ENCODE measurements around the gene NSMCE4A. TPM values are rescaled to one million over a fixed set of nuclear protein-coding genes. Genes with fewer than 3 reads are reported as not detected.
"Not testable (repeated sequence)": the region's sequence is repeated elsewhere in the genome, so short reads cannot be mapped to it uniquely, and the experiment has no call there.

The NSMCE4A gene
- total RNA-seq, 1 experiment from 2014 or later: 85.0 TPM

- no peak overlapping the region for H3K4me3 ChIP-seq (ENCODE audit: insufficient read depth, low read depth, low read length)
- H3K27me3 ChIP-seq (ENCODE audit: control insufficient read depth, insufficient read depth, low read length): no peaks in the 10 kb centered on the region
- no peaks in the 10 kb centered on the region for H3K36me3 ChIP-seq (replicated peaks; ENCODE audit: control insufficient read depth, insufficient read depth, low read length)
- no peak for DNase-seq
These were observed 32.4 kb upstream of the NSMCE4A start for GRCh38 chr10:122007415-122007814.

- Histone ChIP-seq H3K27me3 (ENCODE audit: control insufficient read depth, insufficient read depth, low read length) (no peaks in the 10 kb centered on the region; the same call in 1 of the 2 replicates), H3K36me3 (replicated peaks; ENCODE audit: control insufficient read depth, insufficient read depth, low read length) (no peaks in the 10 kb centered on the region), H3K4me3 (ENCODE audit: insufficient read depth, low read depth, low read length) (no peak overlapping the region)
- DNase-seq: no peak
These were observed 26.7 kb upstream of the NSMCE4A start for GRCh38 chr10:122001698-122002097.

DNA sequence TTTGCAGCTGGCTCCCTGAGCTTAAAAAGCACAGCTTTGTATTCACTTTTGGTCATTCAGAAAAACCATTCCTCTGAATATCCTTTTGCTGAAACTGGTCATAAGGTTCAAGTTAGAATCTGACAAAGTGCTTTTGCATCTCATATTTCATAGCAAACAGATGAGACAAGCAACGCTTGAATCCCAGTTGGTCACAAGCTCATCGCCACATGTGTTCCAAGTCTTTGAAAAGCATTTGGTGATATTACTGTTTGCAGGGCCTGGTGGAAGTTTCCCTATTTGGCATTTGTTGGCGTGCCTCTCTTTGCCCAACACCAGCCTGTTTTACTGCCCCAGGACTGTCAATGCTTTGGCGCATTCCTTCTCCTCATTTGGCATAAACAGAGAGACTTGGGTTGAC, 24.3 kb upstream of the NSMCE4A start:
- Histone ChIP-seq H3K4me3 (ENCODE audit: insufficient read depth, low read depth, low read length) (no peak overlapping the region), H3K36me3 (replicated peaks; ENCODE audit: control insufficient read depth, insufficient read depth, low read length) (no peaks in the 10 kb centered on the region), H3K27me3 (ENCODE audit: control insufficient read depth, insufficient read depth, low read length) (no peaks in the 10 kb centered on the region; the same call in 1 of the 2 replicates)
- DNase-seq: no peak

- H3K27me3 ChIP-seq (ENCODE audit: control insufficient read depth, insufficient read depth, low read length): no peaks in the 10 kb centered on the region; the same call in 1 of the 2 replicates
- H3K4me3 ChIP-seq (ENCODE audit: insufficient read depth, low read depth, low read length): no peak overlapping the region
- H3K36me3 ChIP-seq (replicated peaks; ENCODE audit: control insufficient read depth, insufficient read depth, low read length): no peaks in the 10 kb centered on the region
- DNase-seq: no peak
These were observed 23.4 kb upstream of the NSMCE4A start for GRCh38 chr10:121998462-121998861.

- Histone ChIP-seq H3K36me3 (replicated peaks; ENCODE audit: control insufficient read depth, insufficient read depth, low read length) (no peaks in the 10 kb centered on the region), H3K27me3 (ENCODE audit: control insufficient read depth, insufficient read depth, low read length) (no peaks in the 10 kb centered on the region; the same call in 1 of the 2 replicates), H3K4me3 (ENCODE audit: insufficient read depth, low read depth, low read length) (no peak overlapping the region)
- peak; percentile 51 for DNase-seq
These were observed 19.5 kb upstream of the NSMCE4A start for GRCh38 chr10:121994429-121994941.

DNA sequence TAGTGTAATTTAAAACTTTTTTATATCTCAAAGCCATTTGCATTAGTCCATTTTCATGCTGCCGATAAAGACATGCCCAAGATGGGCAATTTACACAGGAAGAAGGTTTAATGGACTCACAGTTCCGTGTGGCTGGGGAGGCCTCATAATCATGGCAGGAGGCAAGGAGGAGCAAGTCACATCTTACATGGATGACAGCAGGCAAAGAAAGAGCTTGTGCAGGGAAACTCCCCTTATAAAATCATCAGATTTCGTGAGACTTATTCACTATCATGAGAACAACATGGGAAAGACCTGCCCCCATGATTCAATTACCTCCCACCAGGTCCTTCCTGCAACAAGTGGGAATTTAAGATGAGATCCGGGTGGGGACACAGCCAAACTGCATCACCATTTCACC, 16.7 kb upstream of the NSMCE4A start:
- not testable (repeated sequence) for H3K36me3 ChIP-seq (replicated peaks; ENCODE audit: control insufficient read depth, insufficient read depth, low read length); H3K27me3 ChIP-seq (ENCODE audit: control insufficient read depth, insufficient read depth, low read length); DNase-seq; H3K4me3 ChIP-seq (ENCODE audit: insufficient read depth, low read depth, low read length)

DNA sequence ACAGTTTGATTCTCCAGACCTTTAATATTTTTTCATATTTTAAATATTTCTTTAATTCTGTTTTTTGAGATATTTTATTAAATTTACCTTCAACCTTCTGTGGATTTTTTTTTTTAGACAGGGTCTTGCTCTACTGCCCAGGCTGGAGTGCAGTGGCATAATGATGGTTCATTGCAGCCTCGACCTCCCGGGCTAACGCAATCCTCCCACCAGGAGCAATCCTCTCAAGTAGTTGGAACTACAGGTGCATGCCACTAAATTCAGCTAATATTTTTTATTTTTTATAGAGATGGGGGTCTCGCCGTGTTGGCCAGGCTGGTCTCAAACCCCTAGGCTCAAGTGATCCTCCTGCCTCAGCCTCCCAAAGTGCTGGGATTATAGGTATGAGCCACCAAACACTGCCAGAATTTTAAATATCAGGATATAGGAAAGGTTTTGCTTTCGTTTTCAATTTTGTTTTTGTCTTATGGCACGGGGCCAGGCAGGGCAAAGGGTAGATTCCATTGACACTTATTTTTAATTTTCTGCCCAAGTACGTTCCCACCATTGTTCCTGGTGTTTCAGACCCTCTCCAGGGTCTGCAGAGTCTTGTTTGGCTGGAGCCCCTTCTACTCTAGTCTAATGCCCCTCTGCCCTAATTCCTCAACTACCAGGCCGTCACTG, 15.1 kb upstream of the NSMCE4A start:
- H3K4me3 ChIP-seq (ENCODE audit: insufficient read depth, low read depth, low read length): no peak overlapping the region
- no peak for DNase-seq

GRCh38 chr10:121988361-121989324, 13.6 kb upstream of the NSMCE4A start, which contains the start of gene TACC2:
TSS of gene TACC2 (plus strand) at chr10:121989163. CDS start at chr10:122021982, 32,819 bp downstream.
- H3K36me3 ChIP-seq (replicated peaks; ENCODE audit: control insufficient read depth, insufficient read depth, low read length): no peaks in the 10 kb centered on the region
- no peaks in the 10 kb centered on the region for H3K27me3 ChIP-seq (ENCODE audit: control insufficient read depth, insufficient read depth, low read length)
- DNase-seq: no peak
- H3K4me3 ChIP-seq (ENCODE audit: insufficient read depth, low read depth, low read length): no peak within 1 kb of the TSS

More for the DNA sequence above, 15.1 kb upstream of the NSMCE4A start:
- Histone ChIP-seq H3K36me3 (replicated peaks; ENCODE audit: control insufficient read depth, insufficient read depth, low read length) (no peaks in the 10 kb centered on the region), H3K27me3 (ENCODE audit: control insufficient read depth, insufficient read depth, low read length) (no peaks in the 10 kb centered on the region)

- H3K4me3 ChIP-seq (ENCODE audit: insufficient read depth, low read depth, low read length): no peak overlapping the region
- H3K27me3 ChIP-seq (ENCODE audit: control insufficient read depth, insufficient read depth, low read length): no peaks in the 10 kb centered on the region
- no peaks in the 10 kb centered on the region for H3K36me3 ChIP-seq (replicated peaks; ENCODE audit: control insufficient read depth, insufficient read depth, low read length)
- DNase-seq: no peak
These were observed 9.4 kb upstream of the NSMCE4A start for GRCh38 chr10:121984463-121984862.

DNA sequence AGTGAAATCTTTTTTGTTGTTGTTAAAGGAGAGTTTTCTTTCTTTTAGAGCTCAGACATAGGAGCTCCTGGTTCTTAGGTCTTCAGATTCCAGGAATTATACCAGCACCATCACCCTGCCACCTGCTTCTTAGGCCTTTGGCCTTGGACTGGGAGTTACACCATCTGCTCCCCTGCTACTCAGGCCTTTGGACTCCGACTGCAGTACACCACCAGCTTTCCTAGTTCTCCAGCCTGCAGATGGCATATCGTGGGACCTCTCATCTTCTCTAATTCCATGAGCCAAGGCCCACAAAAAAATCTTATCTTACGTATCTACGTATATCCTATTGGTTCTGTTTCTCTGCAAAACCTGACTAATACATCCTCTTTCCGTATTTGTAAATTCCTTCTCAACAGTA, 8.8 kb upstream of the NSMCE4A start:
- H3K27me3 ChIP-seq (ENCODE audit: control insufficient read depth, insufficient read depth, low read length): no peaks in the 10 kb centered on the region

GRCh38 chr10:121981346-121981745, 6.3 kb upstream of the NSMCE4A start:
- Histone ChIP-seq H3K4me3 (ENCODE audit: insufficient read depth, low read depth, low read length) (no peak overlapping the region), H3K27me3 (ENCODE audit: control insufficient read depth, insufficient read depth, low read length) (no peaks in the 10 kb centered on the region), H3K36me3 (replicated peaks; ENCODE audit: control insufficient read depth, insufficient read depth, low read length) (no peaks in the 10 kb centered on the region)
- DNase-seq: no peak

More for the DNA sequence above, 8.8 kb upstream of the NSMCE4A start:
- Histone ChIP-seq H3K36me3 (replicated peaks; ENCODE audit: control insufficient read depth, insufficient read depth, low read length) (no peaks in the 10 kb centered on the region), H3K4me3 (ENCODE audit: insufficient read depth, low read depth, low read length) (no peak overlapping the region)
- DNase-seq: no peak

DNA sequence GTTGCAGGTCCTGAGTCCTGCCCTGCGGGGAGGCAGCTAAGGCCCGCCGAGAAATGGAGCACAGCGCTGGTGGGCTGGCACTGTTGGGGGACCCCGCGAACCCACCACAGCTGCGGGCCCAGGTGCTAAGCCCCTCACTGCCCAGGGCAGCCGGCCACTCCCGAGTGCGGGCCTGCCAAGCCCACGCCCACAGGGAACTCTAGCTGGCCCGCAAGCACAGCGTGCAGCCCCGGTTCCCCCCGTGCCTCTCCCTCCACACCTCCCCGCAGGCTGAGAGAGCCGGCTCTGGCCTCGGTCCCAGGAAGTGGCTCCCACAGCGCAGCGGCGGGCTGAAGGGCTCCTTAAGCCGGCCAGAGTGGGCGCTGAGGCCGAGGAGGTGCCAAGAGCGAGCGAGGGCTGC, 3.5 kb upstream of the NSMCE4A start:
- Histone ChIP-seq H3K27me3 (ENCODE audit: control insufficient read depth, insufficient read depth, low read length) (no peaks in the 10 kb centered on the region), H3K4me3 (ENCODE audit: insufficient read depth, low read depth, low read length) (no peak overlapping the region), H3K36me3 (replicated peaks; ENCODE audit: control insufficient read depth, insufficient read depth, low read length) (no peaks in the 10 kb centered on the region)
- DNase-seq: no peak

DNA sequence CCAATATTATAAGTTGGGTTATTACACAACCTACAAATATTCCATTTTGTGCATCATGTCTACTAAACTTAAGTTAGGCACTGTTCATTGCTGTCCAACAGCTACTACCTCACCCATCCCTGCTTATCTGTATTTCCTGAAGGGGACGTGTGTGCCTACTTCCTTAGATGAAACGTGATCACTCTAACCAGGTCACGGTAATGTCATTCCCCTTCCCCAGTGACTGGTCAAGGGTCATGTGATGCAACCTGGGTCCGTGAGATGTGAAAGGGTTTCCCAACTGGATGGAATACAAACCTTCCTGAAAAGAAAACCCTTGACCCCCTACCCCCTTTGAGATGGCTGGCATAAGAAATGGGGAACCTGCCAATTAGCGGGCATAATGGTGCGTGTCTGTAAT, 1.6 kb upstream of the NSMCE4A start:
- Histone ChIP-seq H3K27me3 (ENCODE audit: control insufficient read depth, insufficient read depth, low read length) (no peaks in the 10 kb centered on the region), H3K4me3 (ENCODE audit: insufficient read depth, low read depth, low read length) (no peak overlapping the region), H3K36me3 (replicated peaks; ENCODE audit: control insufficient read depth, insufficient read depth, low read length) (no peaks in the 10 kb centered on the region)
- DNase-seq: no peak

DNA sequence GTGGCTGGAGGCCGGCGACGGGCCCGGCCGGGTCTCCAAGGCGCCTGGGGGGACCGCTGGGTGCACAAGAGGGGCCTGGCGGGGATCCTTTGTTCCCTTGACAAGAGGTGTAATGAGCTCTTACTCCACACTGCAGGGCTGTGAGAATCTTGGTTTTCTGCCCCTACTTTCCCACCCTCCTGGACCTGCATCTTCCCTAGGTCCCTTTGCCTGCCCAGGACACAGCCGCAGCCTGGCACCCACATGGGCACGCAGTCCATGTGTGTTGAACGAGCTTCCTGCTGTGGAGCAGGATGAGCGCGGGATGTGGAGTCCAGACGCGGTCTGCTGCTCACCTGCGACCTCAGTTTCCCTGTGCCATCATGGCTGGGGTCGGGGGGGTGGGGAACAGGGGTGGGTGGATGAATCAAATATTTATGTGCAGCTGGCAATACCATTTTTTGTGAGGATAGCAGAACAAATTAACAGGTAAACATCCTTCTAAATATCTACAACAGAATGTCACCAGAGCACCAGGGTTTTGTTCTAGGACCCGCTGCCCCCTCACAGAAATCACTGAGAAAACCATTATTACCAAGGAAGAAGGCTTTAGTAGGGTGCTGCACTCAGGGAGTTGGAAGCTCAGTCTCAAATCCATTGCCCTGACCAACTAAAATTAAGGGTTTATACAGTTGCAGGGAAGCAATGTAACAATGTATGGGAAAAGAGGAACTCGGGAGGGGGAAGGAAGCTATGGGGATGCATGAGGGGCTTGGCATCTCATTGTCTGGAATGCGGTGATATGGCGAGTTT, 474 bp upstream of the NSMCE4A start:
- Histone ChIP-seq H3K36me3 (replicated peaks; ENCODE audit: control insufficient read depth, insufficient read depth, low read length) (no peaks in the 10 kb centered on the region), H3K4me3 (ENCODE audit: insufficient read depth, low read depth, low read length) (peak overlapping the region; percentile 83), H3K27me3 (ENCODE audit: control insufficient read depth, insufficient read depth, low read length) (no peaks in the 10 kb centered on the region)
- DNase-seq: peak; percentile 96
